Measurements from ENCODE around the gene TRAPPC5. TPM values are rescaled to one million over a fixed set of nuclear protein-coding genes. Genes with fewer than 3 reads are reported as not detected.

Gene TRAPPC5
- total RNA-seq, 2 donors from 2014 or later = 55.5 to 69.8 TPM

DNA sequence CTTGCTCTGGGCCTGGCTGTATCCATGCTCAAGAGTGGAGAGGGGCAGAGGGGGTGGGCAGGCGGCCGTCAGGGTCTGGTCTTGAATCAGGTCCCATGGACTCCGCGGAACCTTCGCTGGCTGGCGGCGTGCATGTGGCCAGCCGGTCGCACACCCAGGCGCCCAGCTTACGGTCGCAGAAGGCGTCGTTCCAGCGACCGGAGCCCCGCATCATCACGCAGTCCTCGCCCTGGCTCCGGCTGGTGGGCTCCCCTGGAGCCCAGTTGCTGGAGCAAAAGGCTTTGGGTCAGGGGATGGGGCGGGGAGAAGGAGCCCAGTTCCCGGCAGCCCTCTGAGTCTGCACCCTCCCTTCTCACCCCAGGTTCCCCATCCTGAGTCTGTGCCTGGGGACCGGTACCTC is 8.5 kb downstream of the TRAPPC5 start:
- H3K9me3 ChIP-seq (ENCODE audit: control insufficient read depth, low read length, poor library complexity, severe bottlenecking) = no peaks in the 10 kb centered on the region
- ATAC-seq = no peak
- Mint-ChIP-seq H3K4me1 (peaks cover 7% of the 10 kb centered on the region), H3K27me3 (no peaks in the 10 kb centered on the region), H3K27ac (no peak overlapping the region), H3K36me3 (ENCODE audit: low read depth) (no peaks in the 10 kb centered on the region), H3K4me3 (no peak overlapping the region)
- no peak for DNase-seq

DNA sequence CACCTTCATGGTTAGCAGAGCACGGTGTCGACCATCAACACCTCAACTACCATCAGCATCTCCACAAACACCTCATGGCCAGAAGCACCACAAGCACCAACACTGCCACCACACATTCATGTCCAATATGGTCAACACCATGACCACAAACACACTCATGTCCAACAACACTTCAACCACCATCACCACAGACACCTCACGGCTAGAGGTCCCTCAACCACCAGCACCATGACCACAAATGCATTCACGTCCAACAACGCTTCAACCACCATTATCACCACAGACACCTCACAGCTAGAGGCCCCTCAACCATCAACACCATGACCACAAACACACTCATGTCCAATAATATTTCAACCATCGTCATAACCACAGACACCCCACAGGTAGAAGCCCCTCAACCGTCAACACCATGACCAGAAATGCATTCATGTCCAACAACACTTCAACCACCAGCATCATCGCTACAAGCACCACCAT is 10.2 kb downstream of the TRAPPC5 start:
- H3K9me3 ChIP-seq (ENCODE audit: control insufficient read depth, low read length, poor library complexity, severe bottlenecking) = no peaks in the 10 kb centered on the region
- H3K4me1 Mint-ChIP-seq = peaks cover 3% of the 10 kb centered on the region
- no peak overlapping the region for H3K4me3 Mint-ChIP-seq
- H3K27ac Mint-ChIP-seq = no peak overlapping the region
- DNase-seq (no peak), ATAC-seq (no peak)
- no peaks in the 10 kb centered on the region for H3K36me3 Mint-ChIP-seq (ENCODE audit: low read depth)
- no peaks in the 10 kb centered on the region for H3K27me3 Mint-ChIP-seq

DNA sequence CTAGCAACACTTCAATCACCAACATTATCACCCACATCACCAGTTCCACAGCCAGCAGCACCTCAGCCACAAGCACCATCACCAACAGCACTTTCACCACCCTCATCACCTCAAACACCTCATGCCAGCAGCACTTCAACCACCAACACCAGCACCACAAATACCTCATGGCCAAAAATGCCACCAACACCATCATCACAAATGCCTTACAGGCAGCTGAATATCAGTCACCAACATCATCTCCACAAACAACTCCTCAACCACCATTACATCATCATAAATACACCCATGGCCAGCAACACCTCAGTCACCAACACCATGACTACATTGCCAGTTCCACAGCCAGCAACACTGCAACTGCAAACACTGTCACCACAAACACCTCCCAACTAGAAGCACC is 10.9 kb downstream of the TRAPPC5 start:
- H3K4me1 Mint-ChIP-seq = no peaks in the 10 kb centered on the region
- ATAC-seq = no peak
- no peaks in the 10 kb centered on the region for H3K36me3 Mint-ChIP-seq (ENCODE audit: low read depth)
- no peak overlapping the region for H3K4me3 Mint-ChIP-seq
- DNase-seq = no peak
- H3K27ac Mint-ChIP-seq = no peak overlapping the region
- no peaks in the 10 kb centered on the region for H3K9me3 ChIP-seq (ENCODE audit: control insufficient read depth, low read length, poor library complexity, severe bottlenecking)
- no peaks in the 10 kb centered on the region for H3K27me3 Mint-ChIP-seq

DNA sequence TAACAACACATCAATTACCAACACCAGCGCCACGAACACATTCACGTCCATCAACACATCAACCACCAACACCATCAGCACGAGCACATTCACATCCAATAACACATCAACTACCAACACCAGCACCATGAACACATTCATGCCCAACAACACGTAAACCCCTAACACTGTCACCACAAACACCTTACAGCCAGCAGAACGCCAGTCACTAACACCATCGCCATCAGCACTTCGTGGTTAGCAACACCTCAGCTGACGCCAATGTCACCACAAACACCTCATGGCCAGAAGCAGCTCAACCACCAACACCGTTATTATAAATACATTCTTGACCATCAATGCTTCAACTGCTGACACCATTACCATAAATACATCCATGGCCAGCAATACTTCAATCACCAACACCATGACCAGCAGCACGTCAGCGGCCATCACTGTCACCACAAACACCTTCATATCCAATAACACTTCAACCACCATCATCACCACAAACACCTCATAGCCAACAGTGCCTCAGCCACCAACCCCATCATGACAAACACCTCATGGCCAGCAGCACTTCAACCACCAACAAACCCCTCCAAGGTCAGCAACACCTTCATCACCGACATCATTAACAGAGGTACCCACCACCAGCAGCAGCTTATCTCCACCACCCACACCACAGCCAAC is 11.9 kb downstream of the TRAPPC5 start:
- H3K27me3 Mint-ChIP-seq = peaks cover 3% of the 10 kb centered on the region
- ATAC-seq = no peak
- H3K9me3 ChIP-seq (ENCODE audit: control insufficient read depth, low read length, poor library complexity, severe bottlenecking) = no peaks in the 10 kb centered on the region
- no peaks in the 10 kb centered on the region for H3K4me1 Mint-ChIP-seq
- no peak overlapping the region for H3K27ac Mint-ChIP-seq
- no peak for DNase-seq
- no peak overlapping the region for H3K4me3 Mint-ChIP-seq
- H3K36me3 Mint-ChIP-seq (ENCODE audit: low read depth) = no peaks in the 10 kb centered on the region

DNA sequence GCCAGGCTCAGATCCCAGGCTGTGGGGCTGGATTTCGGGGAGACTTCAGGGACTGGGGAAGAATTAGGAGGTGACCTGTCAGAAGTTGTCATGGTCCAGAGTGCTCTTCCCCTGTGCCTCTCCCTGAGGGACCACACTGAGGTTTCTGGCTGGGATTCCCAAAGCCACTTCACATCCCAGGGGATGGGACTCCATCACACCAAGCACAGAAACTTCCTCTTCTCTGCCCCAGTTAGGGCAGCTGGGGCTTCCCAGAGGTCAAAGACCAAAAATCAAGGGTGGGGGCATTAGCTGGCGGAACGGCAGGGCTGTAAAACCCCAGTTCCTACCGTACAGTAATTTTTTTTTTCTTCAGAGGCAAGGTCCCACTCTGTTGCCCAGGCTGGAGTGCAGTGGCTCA is 13.9 kb downstream of the TRAPPC5 start:
- Mint-ChIP-seq H3K4me3 (no peak overlapping the region), H3K4me1 (peaks cover 4% of the 10 kb centered on the region), H3K36me3 (ENCODE audit: low read depth) (no peaks in the 10 kb centered on the region), H3K27me3 (peaks cover 15% of the 10 kb centered on the region), H3K27ac (no peak overlapping the region)
- peak; percentile 37 for ATAC-seq
- no peak for DNase-seq
- no peaks in the 10 kb centered on the region for H3K9me3 ChIP-seq (ENCODE audit: control insufficient read depth, low read length, poor library complexity, severe bottlenecking)

DNA sequence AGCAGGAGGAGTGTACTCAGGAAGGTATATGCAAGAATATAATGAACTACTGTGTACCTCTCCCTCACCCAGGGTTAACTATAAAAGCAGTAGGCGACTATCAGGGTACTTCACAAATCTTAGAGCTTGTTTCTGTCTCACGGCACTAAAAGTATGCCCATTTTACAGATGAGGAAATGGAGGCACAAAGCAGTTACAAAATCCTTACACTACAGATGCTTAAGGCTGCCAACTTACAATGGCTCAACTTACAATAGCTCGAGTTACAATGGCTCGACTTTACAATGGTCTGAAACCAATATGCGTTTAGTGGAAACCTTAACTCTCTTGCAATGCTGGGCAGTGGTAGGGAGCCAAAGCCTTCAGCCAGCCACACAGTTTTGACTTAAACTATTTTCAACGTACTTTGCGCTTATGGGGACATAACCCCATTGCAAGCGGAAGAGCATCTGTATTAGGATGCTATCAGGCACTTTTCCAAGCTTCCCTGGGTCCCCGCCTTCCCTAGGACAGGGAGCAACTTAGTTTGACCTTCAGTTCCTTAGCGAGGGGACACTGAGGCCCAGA is 17.2 kb downstream of the TRAPPC5 start:
- H3K27ac Mint-ChIP-seq = no peak overlapping the region
- H3K4me1 Mint-ChIP-seq = peaks cover 12% of the 10 kb centered on the region
- no peaks in the 10 kb centered on the region for H3K9me3 ChIP-seq (ENCODE audit: control insufficient read depth, low read length, poor library complexity, severe bottlenecking)
- H3K36me3 Mint-ChIP-seq (ENCODE audit: low read depth) = peaks cover 2% of the 10 kb centered on the region
- ATAC-seq = no peak
- H3K27me3 Mint-ChIP-seq = peaks cover 17% of the 10 kb centered on the region
- no peak for DNase-seq
- no peak overlapping the region for H3K4me3 Mint-ChIP-seq

DNA sequence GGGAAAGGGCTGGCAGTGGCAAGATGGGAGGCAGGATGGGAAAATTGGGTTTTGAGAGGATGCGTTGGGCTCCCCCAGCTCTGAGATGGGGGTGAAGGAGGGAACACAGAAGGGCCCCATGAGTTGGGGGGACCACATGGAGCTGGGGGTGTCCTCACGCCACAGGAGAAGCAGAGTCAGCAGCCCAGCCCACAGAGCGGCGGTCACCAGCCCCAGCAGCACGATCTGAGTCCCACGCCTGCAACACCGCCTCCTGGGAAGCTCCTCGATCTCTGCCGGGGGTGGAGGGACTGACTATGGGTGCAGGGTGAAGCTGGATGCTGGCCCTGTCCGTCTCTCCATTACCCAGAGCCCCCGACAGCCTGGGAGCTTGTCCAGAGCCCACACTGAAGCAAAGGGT is 17.9 kb downstream of the TRAPPC5 start:
- Mint-ChIP-seq H3K36me3 (ENCODE audit: low read depth) (peaks cover 2% of the 10 kb centered on the region), H3K27me3 (peaks cover 17% of the 10 kb centered on the region), H3K4me3 (no peak overlapping the region), H3K4me1 (peaks cover 13% of the 10 kb centered on the region), H3K27ac (peak overlapping the region; percentile 57)
- ATAC-seq (no peak), DNase-seq (no peak)
- no peaks in the 10 kb centered on the region for H3K9me3 ChIP-seq (ENCODE audit: control insufficient read depth, low read length, poor library complexity, severe bottlenecking)

DNA sequence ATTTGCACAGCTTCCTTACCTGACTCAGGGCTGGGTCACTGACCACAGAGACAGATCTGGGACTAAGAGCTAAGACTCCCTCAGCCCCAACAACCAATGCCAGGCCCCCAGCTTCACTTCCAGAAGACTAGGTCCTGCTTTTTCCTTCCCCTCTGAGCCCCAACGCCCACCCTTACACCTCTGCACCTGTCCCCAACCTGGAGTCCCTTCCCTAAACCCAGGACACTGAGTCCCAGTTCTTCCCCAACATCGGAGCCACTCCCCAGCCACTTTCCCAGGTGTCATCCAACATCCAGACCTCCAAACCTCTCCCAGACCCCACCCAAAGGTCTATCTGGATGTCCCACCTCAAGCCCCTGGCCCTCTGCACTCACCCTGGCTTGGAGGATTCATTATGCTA is 18.4 kb downstream of the TRAPPC5 start:
- Mint-ChIP-seq H3K4me3 (no peak overlapping the region), H3K36me3 (ENCODE audit: low read depth) (peaks cover 2% of the 10 kb centered on the region), H3K27ac (peak overlapping the region; percentile 57), H3K27me3 (peaks cover 17% of the 10 kb centered on the region), H3K4me1 (peaks cover 16% of the 10 kb centered on the region)
- DNase-seq = no peak
- no peaks in the 10 kb centered on the region for H3K9me3 ChIP-seq (ENCODE audit: control insufficient read depth, low read length, poor library complexity, severe bottlenecking)
- ATAC-seq = no peak

DNA sequence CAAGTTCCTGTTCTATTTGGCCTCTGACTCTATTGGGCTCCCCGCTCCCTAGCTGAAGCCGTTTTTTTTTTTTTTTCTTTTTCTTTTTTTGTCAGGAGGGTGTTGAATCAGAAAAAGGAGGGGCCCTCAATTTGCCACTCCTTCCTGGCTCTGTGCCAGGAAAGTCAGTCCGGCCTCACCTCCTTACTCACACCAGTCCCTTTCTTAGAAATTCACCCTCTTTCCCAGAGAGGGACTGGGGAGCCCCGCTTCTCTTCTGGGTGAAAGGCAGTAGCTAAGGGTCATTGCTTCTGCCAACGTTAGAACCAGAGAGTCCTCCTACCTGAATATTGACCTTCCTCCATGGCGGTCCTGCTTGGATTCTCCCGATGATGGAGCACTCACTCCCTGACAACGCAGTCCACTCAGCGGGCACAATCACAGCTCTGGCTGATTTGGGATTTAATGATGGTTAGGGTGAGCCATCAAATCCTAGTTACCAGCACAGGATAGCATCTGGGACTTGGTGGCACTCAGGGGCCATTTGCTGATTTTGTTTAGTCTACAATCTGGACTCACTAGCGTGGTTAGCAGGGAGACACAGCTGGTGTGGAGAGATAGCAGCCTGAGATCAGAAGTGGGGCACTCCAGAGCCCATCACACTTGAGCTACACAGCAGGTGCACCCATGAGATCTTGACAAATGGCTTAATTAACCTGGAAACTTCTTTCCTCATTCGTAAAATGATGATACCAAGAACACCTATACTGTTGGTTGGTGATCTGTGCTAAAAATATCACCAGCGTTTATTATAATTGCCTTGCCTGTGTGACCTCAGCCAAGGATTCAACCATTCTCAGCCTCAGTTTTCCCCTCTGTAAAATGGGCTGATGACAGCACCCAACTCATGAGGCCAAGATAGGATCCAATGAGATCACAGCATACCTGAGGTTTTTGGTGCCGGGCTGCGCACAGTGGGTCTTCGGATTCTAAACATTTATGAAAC is 19.1 kb downstream of the TRAPPC5 start:
- peak overlapping the region; percentile 57 for H3K27ac Mint-ChIP-seq
- DNase-seq (no peak), ATAC-seq (no peak)

DNA sequence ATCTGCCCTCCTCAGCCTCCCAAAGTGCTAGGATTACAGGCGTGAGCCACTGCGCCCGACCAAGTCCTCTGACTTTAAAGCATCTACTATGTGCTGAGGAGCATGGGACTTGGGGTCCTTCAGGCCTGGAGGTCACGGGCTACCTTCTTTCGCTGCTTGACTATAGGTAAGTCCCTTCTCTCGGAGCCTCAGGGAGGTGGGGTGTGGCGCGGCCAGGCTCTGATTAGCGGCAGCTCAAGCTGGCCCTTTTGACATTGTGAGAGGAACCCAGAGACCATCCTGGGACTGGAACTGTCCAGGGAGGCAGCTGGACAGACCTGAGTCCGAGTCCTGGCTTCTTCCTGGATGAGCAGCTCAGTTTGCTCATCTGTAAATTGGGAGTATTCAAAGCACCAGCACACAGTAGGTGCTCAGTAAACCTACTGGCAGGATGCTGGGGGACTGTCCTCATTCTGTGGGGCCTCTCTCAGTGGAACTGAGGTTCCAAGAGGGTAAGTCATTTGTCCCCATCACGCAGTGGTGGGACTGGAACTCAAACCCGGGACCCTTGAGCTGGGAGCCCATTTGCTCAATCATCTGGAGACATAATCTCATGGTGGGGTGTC is 20.5 kb downstream of the TRAPPC5 start:
- peaks cover 17% of the 10 kb centered on the region for H3K27me3 Mint-ChIP-seq
- DNase-seq = no peak
- peaks cover 27% of the 10 kb centered on the region for H3K4me1 Mint-ChIP-seq
- no peak for ATAC-seq
- peaks cover 2% of the 10 kb centered on the region for H3K36me3 Mint-ChIP-seq (ENCODE audit: low read depth)
- H3K27ac Mint-ChIP-seq = peak overlapping the region; percentile 11
- no peak overlapping the region for H3K4me3 Mint-ChIP-seq
- no peaks in the 10 kb centered on the region for H3K9me3 ChIP-seq (ENCODE audit: control insufficient read depth, low read length, poor library complexity, severe bottlenecking)

More for the DNA sequence above, 19.1 kb downstream of the TRAPPC5 start:
- Mint-ChIP-seq H3K4me3 (peak overlapping the region; percentile 33), H3K4me1 (peaks cover 18% of the 10 kb centered on the region), H3K27me3 (peaks cover 17% of the 10 kb centered on the region), H3K36me3 (ENCODE audit: low read depth) (peaks cover 2% of the 10 kb centered on the region)
- H3K9me3 ChIP-seq (ENCODE audit: control insufficient read depth, low read length, poor library complexity, severe bottlenecking) = no peaks in the 10 kb centered on the region

DNA sequence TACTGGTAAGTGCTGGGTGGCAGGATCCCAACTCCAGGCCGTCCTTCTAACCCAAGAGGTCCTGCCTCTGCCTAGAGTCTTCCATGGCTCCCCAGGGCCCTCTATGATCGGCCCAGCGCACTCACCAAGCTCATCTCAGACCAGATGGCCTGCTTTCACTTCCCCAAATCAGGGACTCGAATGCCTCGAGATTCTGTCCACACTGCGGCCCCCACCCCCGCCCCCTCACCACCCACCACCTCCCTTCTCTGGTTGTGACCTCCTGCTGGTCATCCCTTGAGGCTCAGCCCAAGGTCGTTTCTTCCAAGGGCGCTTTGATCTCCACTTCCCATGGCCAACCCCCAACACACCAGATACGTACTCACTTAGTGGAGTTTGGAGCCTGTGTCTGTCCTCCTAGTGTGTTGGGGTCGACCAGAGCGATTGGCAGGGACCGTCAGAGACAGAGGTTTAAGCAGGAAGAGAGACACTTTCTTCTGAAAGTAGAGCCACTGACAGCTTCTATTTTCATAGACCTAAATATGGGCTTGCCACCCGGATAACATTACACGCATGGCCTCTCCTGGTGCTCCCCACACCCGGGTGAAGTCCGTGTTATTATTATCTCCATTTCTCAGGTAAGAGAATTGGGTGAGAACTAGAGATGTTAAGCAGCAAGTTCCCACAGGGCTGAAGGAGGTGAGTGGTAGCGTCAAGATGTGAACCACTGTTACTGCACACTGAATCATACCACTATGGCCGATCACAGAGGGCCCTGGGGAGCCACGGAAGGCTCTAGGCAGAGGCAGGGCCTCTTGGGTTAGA is 21.2 kb downstream of the TRAPPC5 start, which contains the start of gene FCER2:
TSS of gene FCER2 (minus strand) at position 478 of the 804 bp plus-strand sequence. CDS start 2,371 bp downstream, outside the sequence.
- Mint-ChIP-seq H3K27me3 (peaks cover 17% of the 10 kb centered on the region), H3K36me3 (ENCODE audit: low read depth) (peaks cover 2% of the 10 kb centered on the region), H3K4me1 (peaks cover 34% of the 10 kb centered on the region), H3K4me3 (peak within 1 kb of the TSS; percentile 59), H3K27ac (peak within 1 kb of the TSS; percentile 89)
- no peak for DNase-seq
- peak; percentile 11 for ATAC-seq
- H3K9me3 ChIP-seq (ENCODE audit: control insufficient read depth, low read length, poor library complexity, severe bottlenecking) = no peaks in the 10 kb centered on the region

DNA sequence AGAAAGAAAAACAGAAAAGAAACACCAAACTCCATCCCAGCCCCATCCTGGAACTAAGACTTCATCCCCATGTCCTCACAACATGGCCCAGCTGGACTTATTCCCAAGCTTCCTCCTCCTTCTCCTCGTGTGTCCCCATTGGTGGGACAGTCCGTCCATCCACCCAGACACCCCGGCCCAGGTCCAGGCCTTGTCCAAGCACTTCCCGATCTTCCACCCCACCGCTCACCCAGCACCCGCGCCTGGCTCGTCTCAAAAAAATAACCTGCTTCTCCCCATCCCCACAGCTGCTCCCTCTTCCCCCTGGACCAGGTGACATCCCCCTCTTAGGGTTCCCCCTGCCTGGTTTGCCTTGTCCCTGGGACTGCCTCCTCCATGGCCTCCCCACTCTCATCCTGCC is 22.7 kb downstream of the TRAPPC5 start:
- no peak for ATAC-seq
- Mint-ChIP-seq H3K4me1 (peaks cover 38% of the 10 kb centered on the region), H3K27ac (peak overlapping the region; percentile 89), H3K36me3 (ENCODE audit: low read depth) (peaks cover 2% of the 10 kb centered on the region), H3K4me3 (no peak overlapping the region), H3K27me3 (peaks cover 9% of the 10 kb centered on the region)
- no peaks in the 10 kb centered on the region for H3K9me3 ChIP-seq (ENCODE audit: control insufficient read depth, low read length, poor library complexity, severe bottlenecking)
- DNase-seq = no peak

All from T-helper 17 cell (primary cell).